DLD1 (cell line): ENCODE measurements around the gene P2RX5.

Source experiments
- in situ Hi-C: cut with HindIII; loops from 2 replicates; pipeline ENCODE4 v1.10.0; 2017; ENCODE audit warnings: low sequenced_read_pairs

The P2RX5 gene

DNA sequence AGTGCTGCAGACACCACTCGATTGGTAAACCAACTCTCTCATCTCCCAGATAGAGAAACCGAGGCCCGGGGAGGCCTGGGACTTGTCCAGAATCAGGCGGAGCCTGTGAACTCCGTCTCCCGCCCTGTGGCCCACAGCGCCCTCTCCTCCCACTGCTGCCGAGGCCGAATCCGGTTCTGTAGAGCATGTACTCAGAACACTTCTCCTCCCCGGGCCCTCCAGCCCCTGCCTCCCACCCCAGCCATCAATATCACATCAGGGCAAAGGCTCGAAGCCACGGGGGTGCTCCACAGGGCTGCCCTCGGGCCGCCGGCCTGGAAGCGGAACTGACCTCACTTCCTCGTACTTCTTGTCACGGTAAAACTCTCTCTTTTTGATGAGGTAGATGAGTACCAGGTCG lies 14.4 kb downstream of the P2RX5 start:
- in situ Hi-C loops = no loop called here

DNA sequence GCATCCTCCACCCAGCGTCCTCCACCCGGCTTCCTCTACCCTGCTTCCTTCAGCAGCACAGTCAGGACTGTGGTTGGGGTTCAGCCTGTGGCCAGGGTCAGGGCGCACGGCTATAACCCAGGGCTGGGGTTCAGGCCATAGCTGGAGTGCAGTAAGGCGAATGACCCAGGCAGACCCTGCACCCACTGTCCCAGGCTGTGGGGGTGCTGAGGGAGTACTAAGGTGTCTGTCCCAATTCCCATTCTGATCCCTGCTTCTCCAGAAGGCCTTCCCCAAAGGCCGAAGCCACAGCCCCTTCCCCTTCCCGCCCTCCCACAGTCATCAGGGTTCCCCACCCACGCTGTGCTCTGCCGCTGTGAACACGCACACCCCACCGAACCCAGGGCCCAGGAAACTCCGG lies 14.9 kb downstream of the P2RX5 start:
- in situ Hi-C loops = no loop called here

DNA sequence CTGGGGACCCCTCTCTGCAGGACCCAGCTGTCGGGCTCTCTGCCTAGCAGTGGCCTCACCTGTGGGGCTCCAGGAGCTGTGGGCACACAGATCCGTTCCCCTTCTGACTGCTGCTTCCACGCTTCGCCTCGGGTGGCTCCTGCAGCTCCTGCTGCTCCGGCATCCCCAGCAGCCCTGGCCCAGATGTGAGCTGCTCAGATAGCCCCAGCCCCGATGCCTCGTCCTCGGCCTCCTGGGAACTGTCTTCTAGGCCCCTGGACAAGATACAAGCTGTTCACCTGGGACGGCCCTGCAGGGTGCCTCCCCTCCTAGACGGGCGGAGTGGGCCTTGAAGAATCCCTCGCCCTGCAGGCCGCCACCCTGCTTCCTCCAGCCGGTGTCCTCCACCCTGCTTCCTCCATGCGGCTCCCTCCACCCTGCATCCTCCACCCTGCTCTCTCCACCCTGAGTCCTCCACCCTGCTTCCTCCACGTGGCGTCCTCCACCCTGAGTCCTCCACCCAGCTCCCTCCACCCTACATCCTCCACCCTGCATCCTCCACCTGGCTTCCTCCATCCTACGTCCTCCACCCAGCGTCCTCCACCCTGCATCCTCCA lies 16.3 kb downstream of the P2RX5 start:
- in situ Hi-C loops = no loop called here

DNA sequence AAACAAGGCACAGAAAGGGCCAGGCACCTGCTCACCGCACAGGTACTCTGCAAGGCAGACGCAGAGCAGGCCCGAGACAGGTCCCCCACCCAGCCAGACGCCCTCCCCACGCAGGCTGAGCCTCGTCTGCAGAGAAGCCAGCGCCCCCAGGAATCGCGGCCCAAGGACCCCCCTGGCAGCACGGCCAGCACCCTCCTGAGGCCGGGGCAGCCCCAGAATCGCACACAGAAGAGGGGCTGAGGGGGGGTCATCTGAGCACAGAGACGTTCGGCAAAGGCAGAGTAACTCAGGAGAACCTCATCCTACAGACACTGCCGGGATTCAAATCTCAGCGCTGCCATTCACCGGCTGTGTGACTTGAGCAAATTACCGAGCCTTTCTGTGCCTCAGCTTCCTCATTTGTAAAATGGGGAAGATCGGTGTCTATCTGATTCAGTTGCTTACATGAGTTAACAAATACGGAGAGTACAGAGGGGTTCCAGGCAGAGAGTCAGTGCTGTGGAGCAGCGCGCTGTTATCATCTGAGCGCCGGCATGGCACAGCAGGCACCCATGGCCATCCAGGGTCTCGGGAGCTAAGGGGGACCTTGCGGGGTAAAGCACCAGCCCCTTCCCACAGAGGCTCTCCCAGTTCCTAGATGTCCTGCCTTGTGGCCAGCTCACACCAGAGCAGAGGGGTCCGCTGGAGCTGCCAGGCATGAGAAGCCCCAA lies 17.0 kb downstream of the P2RX5 start:
- in situ Hi-C loops = no loop called here

DNA sequence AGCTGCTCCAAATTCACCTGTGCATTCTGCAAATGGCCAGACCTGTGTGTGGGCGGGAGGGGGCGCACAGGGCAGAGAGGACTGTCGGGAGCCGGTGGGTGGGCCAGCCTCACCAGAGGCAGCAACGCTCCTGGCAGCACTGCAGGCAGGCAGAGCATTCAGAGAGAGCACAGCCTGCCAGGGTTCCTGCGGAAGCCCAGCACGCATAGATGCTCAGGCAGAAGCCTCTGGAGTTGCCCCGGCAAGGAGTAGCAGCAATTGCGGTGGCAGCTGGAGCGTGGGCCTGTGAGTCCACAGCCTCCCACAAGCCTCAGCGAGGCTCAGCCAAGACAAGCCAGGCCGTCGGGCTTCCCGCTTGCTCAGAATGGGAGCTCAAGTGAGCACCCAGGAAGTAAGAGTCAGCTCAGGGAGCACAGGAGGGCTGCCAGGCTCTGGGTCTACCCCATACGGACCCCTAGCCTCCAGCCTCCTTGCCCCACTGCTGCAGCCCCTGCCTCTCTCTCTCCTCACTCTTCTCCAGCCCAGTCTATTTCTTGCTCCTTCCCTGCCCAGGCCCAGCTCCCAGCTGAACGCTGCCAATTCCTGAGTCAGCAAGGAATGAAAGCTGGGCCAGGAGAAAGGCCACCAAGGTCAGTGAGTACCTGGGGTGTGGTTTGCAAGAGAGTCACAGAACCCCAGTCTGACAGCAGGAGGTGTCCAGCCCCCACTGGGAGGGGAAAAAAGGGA lies 17.7 kb downstream of the P2RX5 start:
- in situ Hi-C loops = no loop called here

DNA sequence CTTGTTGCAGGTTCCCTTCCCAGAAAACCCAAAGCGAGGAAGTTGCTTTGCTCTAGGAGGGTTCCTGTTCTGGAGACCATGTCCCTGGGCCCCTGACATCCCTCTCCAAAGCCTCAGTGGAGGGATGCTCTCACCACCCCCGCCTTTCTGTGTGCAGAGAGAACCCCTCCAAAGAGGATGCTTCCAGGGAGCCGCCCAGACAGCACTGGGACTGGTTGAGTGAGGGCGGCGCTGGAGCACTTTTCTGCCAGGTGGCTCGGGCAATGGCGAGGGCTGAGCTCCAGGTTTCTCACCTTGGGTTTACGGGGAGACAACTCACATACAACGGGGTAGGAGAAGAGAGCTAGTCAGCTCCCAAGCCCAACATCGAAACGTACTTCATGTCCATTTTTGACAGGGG lies 20.1 kb downstream of the P2RX5 start:
- in situ Hi-C loops = no loop called here

DNA sequence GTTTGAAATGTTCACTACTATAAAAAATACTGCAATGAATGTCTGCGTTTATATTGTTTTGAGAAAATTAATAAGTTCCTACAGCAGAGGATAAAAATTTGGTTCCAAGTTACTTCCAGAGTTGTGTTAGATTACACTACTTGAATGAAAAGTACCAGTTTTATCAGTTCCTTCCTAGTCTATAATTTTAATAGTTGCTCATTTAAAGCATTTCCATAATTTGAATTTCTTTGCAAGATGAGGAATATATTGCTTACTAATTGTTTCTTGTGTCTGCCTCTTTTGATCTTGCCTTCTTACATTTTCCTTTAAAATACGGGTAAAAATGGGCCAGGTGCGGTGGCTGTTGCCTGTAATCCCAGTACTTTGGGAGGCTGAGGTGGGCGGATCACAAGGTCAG lies 23.4 kb downstream of the P2RX5 start:
- in situ Hi-C loops = no loop called here

DNA sequence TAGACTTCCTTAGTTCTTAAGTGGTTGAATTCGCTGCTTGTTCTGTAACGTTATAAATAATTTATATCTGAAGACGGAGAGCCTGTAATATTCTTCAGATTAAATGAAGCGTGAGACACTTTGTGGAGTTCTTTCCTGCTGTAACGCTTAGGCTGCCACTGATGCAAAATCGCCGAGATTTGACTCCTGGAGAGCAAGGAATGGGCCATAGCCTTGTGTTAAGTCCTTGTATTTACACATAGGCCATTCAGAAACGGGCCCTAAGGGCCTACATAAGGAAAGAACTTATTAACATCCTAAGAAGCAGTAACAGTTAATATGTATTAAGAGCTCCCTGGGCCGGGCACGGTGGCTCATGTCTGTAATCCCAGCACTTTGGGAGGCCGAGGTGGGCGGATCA lies 26.4 kb downstream of the P2RX5 start:
- in situ Hi-C loops = no loop called here

DNA sequence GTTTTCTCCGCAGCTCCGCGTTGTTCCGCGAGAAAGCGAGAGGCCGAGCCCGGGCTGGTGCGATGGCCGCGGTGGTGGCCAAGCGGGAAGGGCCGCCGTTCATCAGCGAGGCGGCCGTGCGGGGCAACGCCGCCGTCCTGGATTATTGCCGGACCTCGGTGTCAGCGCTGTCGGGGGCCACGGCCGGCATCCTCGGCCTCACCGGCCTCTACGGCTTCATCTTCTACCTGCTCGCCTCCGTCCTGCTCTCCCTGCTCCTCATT lies 26.9 kb downstream of the P2RX5 start:
- in situ Hi-C loops = no loop called here

DNA sequence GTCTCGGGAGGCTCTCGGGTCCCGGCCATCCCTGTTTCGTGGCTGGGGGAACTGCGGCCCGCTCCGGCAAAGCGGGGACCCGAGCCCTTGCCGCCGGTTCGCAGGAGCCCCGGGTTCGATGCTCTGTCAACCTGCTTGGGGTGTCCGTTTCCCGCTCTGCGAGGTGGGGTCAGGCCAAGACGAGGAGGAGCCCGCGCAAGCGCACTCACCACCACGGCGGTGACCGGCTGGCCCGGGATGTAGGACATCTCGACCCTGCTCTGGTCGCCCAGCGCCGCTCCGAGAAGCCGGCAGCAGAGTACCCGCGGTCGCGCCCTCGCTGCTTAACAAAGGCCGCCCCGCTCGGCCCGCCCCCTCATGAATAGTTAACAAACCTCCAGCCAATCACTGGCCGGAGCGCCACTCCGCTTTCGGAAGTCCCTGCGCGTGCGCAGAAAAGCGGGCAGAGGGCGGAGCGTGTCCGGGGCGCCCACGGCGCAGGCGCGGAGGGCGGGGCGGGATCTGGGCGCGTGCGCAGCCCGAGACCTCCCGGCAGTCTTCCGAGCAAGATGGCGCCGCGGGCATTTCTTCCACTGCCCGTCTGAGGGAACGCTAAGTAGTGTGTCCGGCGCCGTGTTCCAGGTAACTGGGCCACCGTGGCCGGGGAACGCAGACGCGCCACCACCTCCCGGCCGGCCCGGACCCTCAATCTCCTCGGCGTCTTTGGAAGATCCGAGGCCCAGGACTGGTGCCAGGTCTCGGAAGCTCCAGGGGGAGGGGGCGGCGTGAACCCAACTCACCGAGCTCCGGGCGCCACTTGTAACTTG lies 27.5 kb downstream of the P2RX5 start, which contains the start of the genes EMC6 and TAX1BP3:
EMC6 (plus strand) TSS at position 534 of the 806 bp plus-strand sequence. CDS start 335 bp downstream, outside the sequence.
TAX1BP3 (minus strand) TSS at position 300 of the 806 bp plus-strand sequence; CDS start at position 248, 52 bp downstream.
- in situ Hi-C loops = no loop called here

DNA sequence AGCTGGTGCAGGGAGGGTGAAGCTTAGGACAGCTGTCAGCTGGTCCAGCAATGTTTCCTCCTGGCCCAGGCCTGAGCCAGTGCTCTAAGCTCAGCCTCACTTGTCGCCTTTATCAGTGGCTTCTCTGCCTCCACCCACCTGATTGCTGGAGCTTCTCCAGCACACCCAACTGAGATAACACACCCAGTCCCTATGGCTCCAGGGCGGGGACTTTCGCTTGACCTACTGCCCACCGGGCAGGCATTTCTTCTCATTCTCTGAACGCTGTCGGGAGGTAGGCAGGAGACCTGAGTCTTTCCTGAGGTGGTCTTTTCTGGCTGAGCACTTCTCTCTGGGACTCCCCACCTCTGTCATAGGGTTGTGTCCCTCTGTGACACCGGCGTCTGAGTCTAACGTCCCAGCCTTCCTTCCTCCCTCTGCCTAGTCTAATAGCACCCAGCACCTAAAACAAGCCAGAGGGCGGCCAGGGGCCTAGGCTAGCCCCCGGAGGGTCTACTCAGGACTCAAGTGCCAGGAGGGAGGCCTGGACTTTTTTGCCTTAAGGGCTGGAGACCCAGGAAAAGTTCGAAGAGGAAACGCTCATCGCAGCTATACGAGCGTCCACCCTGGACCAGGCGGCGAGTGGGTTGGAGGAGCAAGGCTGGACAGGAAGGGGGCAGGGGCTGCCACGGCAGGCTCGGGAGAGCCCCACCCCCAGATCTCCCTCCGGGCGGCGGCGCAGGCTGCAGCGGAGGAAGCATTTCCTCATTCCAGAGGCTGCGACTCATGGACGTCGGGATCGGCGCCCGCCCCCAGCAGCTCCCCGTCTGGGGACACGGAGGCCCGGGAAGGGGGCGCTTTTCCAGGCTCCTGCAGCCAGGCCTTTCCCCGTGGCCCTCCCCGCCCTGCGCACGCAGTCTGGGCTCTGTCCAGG lies 28.3 kb downstream of the P2RX5 start:
- in situ Hi-C loops = no loop called here

DNA sequence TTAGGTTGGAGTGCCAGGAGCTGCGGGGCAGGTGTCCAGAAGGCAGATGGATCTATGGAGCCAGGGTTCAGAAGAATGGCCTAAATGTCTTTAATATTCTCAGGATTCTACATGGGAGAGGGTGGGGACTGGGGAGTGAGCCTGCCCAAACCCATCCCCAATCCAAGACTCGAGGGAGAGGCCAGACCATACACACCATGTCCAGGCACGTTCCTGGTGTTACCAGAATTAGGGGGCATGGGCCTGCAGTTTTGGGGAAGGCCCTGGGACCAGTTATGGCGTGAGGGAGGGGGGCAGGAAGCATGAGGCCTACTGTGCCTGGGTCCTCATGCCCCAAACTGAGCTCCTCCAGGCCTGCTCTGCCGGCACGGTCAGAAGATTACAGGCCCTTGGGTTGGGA lies 29.4 kb downstream of the P2RX5 start:
- in situ Hi-C loops = no loop called here

DNA sequence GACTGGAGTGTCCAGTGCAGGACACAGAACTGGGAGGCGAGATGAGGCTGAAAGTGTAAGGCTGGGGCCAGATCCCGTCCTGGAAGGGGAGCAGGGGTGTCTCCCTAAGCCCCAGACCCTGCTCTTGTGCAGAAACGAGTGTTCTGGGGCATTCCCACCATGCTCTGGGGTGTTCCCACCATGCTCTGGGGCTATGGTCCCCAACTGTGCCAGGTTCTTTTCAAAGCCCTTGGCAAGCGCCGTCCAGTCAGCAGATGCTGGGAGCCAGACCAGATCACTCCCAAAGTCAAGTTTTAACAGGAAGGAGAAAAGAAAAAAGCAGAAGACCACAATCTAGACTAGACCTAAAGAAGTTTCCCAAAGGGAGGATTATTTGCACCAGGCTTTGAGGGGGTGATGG lies 30.1 kb downstream of the P2RX5 start:
- in situ Hi-C loops = no loop called here

DNA sequence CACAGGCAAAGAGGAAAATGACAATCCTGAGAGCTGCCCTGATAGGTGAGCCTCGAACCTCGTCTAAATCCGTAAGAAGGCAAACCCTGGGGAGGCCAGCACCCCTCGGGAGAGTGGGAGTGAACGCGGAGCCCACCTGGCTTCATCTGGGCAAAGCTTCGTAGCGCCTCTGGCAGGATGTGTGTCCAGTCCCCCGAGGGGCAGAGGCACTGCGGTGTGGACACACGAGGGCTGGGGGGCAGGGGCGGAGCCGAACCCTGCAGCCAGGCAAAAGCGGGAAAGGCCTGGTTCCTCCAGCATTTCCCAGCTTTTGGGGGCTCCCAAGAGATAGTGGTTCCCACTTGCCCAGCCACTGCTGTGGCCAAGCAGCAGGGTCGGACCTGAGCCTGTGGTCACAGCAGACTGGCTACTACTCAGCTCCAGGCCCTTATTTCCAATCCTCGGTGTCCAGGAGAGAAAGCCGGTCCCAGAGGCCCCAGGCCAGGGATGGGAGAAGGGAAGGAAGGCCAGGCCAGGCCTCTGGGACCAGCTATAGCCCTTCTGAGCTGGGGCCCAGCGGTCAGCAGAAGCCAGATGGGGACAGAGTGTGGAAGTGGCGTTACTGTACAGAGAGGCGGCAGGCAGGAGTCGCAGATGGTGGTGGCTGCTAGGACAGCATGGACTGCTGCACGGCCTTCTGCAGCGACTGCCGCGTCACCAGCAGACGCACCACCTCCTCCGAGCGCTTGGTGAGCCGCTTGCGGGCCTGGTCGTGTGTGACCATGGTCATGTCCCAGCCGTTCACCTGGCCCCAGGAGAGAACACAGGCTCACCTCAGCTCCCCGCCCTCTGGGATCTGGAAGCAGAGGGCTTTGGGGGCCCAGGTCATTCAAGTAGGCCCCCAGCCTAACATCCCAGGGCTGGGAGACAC lies 32.6 kb downstream of the P2RX5 start:
- in situ Hi-C loops = no loop called here

DNA sequence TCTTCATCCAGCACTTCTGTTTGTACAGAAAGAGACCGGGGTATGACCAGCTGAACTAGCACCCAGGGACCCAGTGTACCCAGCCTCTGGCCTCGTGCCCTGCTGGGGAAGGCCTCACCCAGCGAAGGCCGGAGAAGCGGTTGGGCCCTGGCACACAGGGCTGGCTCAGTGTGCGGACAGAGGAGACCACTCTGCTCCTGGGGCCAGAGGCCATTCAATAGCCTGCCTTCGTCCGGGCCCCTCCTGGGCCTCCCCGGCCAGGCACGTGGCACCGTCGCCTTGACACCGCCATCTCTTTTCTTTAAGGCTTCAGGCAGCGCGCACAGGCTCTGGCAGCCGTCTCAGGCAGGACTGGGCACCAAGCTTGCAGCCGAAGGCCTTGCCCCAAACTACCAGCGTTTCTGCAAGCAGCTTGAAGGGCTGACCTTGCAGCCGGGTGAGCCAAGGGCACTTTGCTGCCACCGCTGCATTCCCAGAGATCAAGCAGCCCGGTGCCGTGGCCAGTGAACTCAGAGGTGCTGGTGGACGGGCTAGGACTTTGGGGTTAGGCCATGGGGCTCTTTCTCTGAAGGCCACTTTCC lies 35.6 kb downstream of the P2RX5 start:
- in situ Hi-C loops = no loop called here

DNA sequence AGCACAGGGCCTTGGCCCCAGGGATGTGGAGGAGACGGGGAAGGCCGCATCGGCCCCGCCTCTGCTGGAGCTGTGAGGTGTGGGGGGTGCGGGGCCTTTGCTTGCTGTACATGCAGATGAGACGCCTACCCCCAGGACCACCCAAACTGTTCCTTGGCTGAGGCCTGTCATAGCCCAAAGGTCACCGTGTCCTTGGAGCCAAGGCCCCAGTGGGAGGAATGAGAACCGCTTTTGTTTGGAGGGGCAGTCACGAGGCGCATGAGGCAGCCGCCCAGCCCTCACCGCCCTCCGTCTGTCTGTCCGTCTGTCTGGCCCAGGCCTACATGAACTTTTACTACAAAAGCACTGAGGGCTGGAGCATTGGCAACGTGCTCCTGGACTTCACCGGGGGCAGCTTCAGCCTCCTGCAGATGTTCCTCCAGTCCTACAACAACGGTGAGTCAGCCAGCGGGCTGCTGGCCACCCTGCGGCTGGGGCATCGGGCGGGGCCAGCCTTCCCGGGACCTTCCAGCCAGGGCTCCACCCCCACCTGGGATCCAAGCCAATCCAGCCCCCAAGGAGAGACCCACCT lies 36.3 kb downstream of the P2RX5 start:
- in situ Hi-C loops = no loop called here

DNA sequence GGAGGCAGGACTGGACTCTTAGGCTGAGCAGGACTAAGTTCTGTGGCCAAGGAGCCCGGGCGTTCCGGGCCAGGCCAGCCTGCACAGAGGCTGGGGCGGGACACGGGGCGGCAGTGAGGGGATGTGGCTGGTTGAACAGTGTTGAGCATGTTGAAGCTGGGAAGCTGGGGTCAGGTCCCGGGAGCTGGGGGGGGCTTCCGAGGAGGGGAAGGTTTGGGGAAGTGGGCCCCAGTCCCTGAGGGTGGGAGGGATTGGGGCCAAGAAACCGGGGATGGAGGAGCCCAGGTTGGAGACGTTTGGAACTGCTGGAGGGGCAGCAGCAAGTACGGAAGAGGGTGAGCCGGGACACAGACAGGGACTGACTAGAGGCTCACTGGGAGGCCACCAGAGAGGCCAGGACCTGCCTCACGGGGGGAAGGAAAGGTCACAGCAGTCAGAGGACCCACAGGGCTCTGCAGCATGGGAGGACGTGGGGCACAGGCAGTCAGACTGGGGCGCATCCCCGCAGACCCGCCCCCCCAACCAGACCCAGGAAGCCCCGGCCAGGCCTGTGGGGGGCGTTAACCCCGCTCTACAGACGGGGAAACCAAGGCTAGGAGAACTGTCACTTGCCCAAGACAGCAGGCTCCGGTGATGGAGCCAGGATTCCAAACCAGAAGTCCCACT lies 37.0 kb downstream of the P2RX5 start:
- in situ Hi-C loops = no loop called here
